NB4 (cell line): Measurements from ENCODE around the gene NEURL2.

Source experiments
- DNase-seq: peaks from one replicate; pipeline ENCODE4 v3.0.0; 2010; ENCODE audit warnings: low read depth
- H3K4me3 ChIP-seq: one replicate; pipeline ENCODE4 v1.5.1; 2011; ENCODE audit warnings: mild to moderate bottlenecking, low read depth, low read length, moderate library complexity
- MYC ChIP-seq: IDR thresholded peaks from 2 replicates; pipeline ENCODE4 v1.6.1; 2011; ENCODE audit warnings: low read depth, low read length
- POLR2A ChIP-seq: IDR thresholded peaks from 2 replicates; pipeline ENCODE4 v1.6.1; 2011; ENCODE audit warnings: mild to moderate bottlenecking; ENCODE audit not compliant: insufficient read length; ENCODE audit errors: extremely low read depth
- TF ChIP-seq, protein P1 (sequence below): IDR thresholded peaks from one replicate; pipeline ENCODE4 v1.5.1; 2012; ENCODE audit warnings: low read depth, low read length
- TF ChIP-seq, protein P2 (sequence below): IDR thresholded peaks from 2 replicates; pipeline ENCODE4 v1.6.1; 2011; ENCODE audit warnings: low read depth, low read length

The NEURL2 gene

DNA sequence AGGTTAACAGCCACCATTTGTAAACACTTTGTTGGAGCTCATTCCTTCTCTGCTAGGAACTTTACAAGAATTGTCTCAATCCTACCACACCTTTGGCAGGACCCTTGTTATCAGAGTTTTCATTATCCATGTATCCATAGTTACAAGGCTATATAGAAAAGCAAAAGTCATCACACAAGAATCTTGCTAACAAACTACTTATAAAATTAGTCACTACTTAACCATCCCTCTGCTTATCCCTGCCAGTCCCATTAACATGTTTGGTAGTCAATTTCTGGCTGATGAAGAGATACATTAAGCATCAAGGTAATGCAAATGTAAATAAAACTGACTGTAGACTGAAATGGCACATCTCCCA, 23.2 kb downstream of the NEURL2 start:
- TF ChIP-seq, protein P1, sequence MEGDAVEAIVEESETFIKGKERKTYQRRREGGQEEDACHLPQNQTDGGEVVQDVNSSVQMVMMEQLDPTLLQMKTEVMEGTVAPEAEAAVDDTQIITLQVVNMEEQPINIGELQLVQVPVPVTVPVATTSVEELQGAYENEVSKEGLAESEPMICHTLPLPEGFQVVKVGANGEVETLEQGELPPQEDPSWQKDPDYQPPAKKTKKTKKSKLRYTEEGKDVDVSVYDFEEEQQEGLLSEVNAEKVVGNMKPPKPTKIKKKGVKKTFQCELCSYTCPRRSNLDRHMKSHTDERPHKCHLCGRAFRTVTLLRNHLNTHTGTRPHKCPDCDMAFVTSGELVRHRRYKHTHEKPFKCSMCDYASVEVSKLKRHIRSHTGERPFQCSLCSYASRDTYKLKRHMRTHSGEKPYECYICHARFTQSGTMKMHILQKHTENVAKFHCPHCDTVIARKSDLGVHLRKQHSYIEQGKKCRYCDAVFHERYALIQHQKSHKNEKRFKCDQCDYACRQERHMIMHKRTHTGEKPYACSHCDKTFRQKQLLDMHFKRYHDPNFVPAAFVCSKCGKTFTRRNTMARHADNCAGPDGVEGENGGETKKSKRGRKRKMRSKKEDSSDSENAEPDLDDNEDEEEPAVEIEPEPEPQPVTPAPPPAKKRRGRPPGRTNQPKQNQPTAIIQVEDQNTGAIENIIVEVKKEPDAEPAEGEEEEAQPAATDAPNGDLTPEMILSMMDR = no peak
- TF ChIP-seq MYC = no peak
- no peak overlapping the region for H3K4me3 ChIP-seq
- DNase-seq = no peak

DNA sequence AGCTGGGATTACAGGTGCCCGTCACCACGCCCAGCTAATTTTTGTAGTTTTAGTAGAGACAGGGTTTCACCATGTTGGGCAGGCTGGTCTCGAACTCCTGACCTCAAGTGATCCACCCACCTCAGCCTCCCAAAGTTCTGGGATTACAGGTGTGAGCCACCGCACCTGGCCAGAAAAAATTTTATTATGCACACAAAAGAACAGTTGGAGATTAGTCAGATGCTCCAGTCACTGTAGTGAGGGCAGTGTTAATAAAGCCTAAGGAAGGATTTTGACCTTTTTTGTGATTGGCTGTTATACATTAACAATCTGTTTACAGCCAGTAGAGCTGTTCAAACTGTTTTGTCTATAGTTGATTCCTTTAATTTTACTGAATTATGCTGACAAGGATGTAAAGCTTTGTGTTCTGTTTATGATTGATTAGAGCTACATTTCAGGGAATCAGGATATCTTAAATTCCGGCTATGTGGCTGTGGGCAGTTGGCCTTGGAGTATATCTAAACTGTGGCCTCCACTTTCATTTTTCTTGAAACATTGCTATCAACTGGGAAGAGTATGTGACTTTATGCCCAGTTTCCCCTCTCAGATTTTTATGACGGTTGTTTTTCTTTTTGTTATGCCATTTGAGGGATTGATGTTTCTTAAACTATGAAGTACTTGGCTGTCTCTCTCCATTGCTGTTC, 23.7 kb downstream of the NEURL2 start:
- DNase-seq = no peak
- TF ChIP-seq, protein P2, sequence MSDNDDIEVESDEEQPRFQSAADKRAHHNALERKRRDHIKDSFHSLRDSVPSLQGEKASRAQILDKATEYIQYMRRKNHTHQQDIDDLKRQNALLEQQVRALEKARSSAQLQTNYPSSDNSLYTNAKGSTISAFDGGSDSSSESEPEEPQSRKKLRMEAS = no peak
- TF ChIP-seq MYC = no peak
- TF ChIP-seq, protein P1 = no peak
- no peak for TF ChIP-seq POLR2A
- no peak overlapping the region for H3K4me3 ChIP-seq

DNA sequence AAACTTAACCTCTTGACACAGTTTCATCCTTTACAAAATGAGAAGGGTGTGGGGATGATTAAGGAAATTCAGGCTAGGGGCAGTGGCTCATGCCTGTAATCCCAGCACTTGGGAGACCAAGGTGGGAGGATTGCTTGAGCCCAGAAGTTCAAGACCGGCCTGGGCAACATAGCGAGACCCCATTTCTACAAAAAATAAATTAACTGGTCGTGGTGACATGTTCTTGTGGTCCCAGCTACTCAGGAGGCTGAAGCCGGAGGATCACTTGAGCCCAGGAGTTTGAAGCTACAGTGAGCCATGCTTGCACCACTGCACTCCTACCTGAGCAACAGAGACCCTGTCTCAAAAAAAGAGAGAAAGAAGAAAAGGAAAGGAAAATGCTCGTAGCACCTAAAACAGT, 24.6 kb downstream of the NEURL2 start:
- H3K4me3 ChIP-seq = no peak overlapping the region
- TF ChIP-seq POLR2A = no peak
- no peak for TF ChIP-seq MYC
- TF ChIP-seq, protein P2 = no peak
- TF ChIP-seq, protein P1 = no peak
- no peak for DNase-seq

DNA sequence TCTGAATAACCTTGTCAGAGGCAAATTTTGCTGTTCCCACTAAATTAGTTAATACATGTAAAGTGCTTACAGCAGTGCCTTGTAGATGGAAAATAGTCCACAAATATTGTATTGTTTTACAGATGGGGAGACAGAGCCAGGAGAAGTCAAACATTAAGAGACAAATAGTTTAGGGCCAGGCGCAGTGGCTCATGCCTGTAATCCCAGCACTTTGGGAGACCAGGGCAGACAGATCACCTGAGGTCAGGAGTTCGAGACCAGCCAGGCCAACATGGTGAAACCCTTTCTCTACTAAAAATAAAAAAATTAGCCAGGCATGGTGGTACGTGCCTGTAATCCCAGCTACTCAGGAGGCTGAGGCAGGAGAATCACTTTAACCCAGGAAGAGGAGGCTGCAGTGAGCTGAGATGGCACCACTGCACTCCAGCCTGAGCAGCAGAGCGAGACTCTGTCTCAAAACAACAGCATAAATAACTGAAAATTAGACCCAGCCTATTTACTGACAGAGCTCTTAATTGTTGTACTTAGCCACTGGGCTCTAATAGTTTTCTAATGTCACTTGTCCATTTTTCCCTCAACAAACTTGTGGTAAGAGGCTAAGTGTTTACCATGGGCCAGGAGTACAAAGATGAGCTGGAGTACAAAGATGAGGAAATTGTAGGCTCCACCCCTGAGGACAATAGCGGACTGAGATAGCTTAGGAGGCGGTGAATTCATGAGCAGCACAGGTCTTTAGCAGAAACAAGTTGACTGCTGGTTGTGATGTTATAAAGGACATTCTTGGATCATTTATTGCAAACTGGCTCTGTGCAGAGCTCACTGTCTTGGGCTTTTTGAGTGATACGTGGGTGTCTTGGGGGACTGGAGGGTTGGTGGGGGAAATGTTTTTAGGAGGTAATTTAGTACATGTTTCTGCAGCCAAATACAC, 27.2 kb downstream of the NEURL2 start:
- TF ChIP-seq, protein P1 = no peak
- TF ChIP-seq, protein P2 = no peak
- TF ChIP-seq MYC (no peak), POLR2A (no peak)
- DNase-seq = no peak
- no peak overlapping the region for H3K4me3 ChIP-seq

DNA sequence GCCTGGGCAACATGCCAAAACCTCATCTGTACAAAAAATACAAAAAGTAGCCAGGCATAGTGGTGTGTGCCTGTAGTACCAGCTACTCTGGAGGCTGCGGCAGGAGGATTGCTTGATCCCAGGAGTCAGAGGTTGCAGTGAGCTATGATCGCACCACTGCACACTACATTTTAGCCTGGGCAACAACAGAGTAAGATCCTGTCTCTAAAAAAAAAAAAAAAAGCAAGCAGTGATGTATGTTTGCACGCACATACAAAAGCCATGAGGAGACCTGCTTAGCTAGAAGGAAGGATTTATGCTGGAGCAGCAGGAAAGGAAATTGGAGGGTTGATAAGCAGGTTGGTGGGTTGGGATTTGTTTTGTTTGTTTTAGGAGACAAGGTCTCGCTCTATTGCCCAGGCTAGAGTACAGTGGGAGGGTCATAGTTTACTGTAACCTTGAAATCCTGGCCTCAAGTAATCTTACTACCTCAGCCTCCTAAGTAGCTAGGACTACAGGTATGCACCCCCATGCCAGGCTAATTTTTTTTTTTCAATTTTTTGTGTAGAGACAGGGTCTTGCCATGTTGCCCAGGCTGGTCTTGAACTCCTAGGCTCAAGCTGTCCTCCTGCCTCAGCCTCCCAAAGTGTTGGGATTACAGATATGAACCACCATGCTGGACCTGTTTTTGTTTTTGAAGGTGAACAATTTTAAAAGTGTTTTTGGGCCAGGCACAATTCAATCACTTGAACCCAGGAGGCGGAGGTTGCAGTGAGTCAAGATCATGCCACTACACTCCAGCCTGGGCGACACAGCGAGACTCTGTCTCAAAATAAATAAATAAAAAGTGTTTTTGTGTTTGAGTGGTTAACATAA, 29.6 kb downstream of the NEURL2 start:
- TF ChIP-seq MYC (no peak), POLR2A (no peak)
- TF ChIP-seq, protein P1 = no peak
- TF ChIP-seq, protein P2 = no peak
- no peak for DNase-seq
- no peak overlapping the region for H3K4me3 ChIP-seq
